OCI-LY3 (cell line): ENCODE results near the gene TTLL11.

Experiments used
- EZH2phosphoT487 ChIP-seq: fragments of 200-600 bp; shearing (Covaris generic); IDR thresholded peaks from 2 replicates; pipeline ENCODE4 v1.6.1; 2018; ENCODE audit warnings: antibody characterized with exemption, mixed run types, low read depth
- TF ChIP-seq, protein P1 (sequence below): fragments of 200-600, 300-600 bp; sonication (generic); IDR thresholded peaks from 2 replicates; pipeline ENCODE4 v1.5.1; 2014; ENCODE audit warnings: antibody characterized with exemption, low read length, low read depth

DNA sequence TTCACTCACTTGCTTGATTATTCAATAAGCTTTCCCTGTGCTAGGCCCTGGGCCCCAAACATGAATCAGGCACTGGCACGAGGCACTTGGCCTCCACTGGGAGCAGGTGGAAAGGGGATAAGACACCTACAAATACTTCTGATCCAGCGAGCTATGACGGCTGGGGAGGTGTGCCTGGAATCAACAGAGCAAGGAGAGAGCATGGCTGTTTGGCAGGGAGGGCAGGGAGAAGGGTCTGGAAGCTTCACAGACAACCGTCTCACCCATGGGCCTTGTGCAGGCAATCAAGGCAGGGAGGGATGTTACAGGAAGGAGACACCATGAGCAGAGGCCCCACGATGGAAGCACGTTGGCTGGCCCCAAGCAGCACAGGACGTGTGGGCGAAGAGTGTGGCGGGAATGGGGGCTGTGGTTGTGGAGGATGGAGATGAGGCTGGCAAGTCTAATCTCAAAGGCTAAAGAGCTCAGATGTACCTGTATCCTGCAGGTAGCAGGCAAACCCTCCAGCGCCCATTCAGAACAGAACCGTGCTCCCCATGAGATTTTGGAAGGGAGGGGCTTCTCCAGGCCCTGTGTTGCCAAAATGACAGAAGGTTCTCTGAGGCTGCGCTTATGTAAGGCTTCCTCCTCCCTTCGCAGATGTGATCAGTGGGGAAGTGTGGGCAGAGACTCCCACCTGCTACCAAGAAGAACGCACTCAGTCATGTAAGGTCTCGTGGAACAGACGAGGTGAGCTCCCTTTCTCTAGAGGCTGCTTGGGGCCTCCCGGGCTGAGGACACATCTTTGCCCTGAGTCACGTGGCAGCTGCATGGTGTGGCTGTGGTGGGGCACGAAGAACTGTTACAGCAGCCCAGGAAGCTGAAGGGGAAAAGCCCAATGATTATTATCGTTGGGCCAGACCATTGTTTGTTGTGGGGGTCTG, 252.0 kb downstream of the TTLL11 start:
- TF ChIP-seq, protein P1, sequence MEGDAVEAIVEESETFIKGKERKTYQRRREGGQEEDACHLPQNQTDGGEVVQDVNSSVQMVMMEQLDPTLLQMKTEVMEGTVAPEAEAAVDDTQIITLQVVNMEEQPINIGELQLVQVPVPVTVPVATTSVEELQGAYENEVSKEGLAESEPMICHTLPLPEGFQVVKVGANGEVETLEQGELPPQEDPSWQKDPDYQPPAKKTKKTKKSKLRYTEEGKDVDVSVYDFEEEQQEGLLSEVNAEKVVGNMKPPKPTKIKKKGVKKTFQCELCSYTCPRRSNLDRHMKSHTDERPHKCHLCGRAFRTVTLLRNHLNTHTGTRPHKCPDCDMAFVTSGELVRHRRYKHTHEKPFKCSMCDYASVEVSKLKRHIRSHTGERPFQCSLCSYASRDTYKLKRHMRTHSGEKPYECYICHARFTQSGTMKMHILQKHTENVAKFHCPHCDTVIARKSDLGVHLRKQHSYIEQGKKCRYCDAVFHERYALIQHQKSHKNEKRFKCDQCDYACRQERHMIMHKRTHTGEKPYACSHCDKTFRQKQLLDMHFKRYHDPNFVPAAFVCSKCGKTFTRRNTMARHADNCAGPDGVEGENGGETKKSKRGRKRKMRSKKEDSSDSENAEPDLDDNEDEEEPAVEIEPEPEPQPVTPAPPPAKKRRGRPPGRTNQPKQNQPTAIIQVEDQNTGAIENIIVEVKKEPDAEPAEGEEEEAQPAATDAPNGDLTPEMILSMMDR: no peak
- TF ChIP-seq EZH2phosphoT487: no peak
